Esophagus muscularis mucosa (tissue), 4 donors: Measurements from ENCODE around the gene TMTC2.

Source experiments
- EP300 ChIP-seq: sonication (generic); formaldehyde crosslinking; IDR thresholded peaks from one replicate; pipeline ENCODE4 v1.6.1; 2017; ENCODE audit warnings: antibody characterized with exemption
- POLR2A ChIP-seq: fragments of 450-650 bp; IDR thresholded peaks from one replicate; pipeline ENCODE4 v1.6.1; 2017; ENCODE audit warnings: antibody characterized with exemption, moderate library complexity, mild to moderate bottlenecking, low read depth
- TF ChIP-seq, protein P1 (sequence below), 3 experiments: fragments of 200-600 bp in 2 of 3; fragments of 450-650 bp in 1 of 3; sonication (generic) in 2 of 3; IDR thresholded peaks; one replicate each; pipeline ENCODE4 v1.5.1; 2017 to 2019; ENCODE audit warnings: antibody characterized with exemption in 3 of 3, mild to moderate bottlenecking in 2 of 3, moderate library complexity in 1 of 3

DNA sequence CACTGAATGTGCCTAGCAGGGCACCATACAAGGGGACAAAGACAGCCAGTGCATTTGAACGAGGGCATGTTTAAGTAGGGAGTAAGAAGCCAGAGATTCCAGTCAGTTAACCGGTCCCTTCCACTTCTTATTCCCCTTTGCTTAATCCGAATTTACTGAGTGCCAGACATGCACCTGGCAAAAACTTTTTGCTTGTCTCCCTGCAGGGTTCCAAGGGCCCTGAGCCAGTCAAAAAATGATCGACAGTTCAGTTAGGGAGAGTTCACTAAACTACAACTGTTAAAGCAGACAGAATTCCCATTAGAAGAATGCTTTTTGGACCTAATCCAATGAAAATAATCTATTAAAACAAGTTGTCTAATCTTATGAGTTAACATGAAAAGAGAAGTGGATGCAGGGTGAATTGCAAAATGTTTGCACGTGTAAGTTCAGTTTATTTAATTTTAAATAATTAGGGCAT, 193.8 kb downstream of the TMTC2 start:
- TF ChIP-seq POLR2A (no peak), EP300 (no peak)
- TF ChIP-seq, protein P1, sequence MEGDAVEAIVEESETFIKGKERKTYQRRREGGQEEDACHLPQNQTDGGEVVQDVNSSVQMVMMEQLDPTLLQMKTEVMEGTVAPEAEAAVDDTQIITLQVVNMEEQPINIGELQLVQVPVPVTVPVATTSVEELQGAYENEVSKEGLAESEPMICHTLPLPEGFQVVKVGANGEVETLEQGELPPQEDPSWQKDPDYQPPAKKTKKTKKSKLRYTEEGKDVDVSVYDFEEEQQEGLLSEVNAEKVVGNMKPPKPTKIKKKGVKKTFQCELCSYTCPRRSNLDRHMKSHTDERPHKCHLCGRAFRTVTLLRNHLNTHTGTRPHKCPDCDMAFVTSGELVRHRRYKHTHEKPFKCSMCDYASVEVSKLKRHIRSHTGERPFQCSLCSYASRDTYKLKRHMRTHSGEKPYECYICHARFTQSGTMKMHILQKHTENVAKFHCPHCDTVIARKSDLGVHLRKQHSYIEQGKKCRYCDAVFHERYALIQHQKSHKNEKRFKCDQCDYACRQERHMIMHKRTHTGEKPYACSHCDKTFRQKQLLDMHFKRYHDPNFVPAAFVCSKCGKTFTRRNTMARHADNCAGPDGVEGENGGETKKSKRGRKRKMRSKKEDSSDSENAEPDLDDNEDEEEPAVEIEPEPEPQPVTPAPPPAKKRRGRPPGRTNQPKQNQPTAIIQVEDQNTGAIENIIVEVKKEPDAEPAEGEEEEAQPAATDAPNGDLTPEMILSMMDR (IDR thresholded peaks at IDR 0.05): no peak
